Raji (cell line): ENCODE results near the gene AFP.

Source experiments
- POLR2A ChIP-seq: IDR thresholded peaks from 2 replicates; pipeline ENCODE4 v1.6.1; 2011; ENCODE audit warnings: low read depth, low read length, control low read depth; ENCODE audit not compliant: insufficient read depth

The AFP gene

DNA sequence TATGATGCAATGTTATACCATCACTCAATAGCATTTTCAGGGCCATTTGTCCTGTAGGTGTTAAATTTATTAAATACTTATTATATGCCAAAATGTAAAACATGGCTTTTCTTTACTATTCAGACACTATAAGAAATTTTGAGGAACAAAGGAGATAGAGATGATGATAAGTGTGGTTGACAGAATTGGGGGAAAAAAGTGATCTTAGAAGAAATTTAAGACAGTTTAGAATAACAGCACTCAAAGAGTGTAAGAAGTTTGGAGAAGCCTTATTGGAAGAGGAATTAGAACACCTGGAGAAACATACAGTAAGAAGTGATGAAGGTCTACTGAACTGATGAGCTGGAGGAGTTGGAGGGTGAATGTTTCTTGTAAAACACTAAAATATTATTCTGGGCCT lies 12.8 kb upstream of the AFP start:
- no peak for TF ChIP-seq POLR2A

DNA sequence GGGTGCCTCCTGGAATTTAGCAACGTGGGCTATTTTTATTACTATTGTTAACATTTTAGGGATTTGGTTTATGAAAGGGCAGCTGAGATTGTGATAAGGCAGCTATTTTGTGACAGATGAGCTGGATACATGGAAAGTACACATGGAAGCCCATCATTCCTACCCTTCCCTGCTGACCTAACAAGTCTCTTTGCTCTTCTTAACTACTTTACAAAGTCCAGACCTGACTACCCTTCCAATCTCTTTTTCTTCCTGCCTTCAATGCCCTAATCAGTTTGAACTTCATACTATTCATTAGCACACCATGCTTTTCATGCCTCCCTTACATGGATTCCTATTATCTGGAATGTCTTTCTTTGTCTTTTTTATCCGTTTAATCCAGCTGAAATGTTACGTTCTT lies 9.4 kb upstream of the AFP start:
- TF ChIP-seq POLR2A, result no peak

DNA sequence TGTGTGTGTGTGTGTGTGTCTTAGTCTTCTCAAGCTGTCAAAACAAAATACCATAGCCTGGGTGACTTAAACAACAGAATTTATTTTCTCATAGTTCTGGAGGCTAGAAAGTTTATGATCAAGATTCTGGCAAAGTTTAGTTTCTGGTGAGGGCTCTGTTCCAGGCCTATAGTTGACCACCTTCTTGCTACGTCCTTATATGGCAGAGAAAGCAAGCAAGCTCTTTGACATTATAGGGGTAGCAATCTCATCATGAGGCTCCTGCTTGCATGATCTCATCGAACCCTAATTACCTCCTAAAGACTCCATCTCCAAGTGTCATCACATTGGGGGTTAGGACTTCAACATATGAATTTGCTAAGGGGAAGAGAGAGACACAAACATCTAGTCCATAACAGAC lies 6.9 kb upstream of the AFP start:
- no peak for TF ChIP-seq POLR2A

DNA sequence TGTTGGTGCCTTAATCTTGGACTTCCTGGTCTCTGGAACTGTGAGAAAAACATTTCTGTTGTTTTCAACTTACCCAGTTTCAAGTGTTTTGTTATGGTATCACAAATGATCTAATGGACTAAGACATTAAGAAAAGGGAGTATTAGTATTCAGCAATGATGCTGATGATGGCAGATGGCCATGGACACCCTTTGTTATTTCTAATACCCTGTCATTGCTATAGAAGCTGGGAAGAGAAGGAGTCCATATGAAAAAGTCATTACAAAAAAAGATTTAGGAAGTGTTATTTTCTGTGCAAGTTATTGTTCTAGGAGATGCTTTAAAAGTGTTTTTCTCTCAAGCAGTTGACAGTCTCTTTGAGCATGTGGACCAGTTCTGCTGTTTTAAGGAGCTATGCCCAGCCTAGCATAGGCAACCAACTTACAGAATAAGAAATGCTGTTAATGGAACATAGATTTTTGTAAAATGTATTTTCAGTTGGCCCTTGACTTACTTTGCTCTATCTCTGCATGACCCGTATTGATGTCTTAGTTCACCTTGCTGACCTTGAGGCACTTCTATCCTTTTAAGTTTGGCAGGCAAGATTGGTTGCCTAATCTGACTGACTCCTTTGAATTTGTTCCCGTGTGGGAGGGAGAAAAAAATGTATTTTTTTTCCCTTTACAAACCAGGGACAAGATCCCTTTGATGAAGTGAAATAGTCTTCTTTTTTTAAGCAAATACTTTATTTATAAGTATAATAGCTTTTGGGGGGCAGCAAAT lies 6.0 kb upstream of the AFP start:
- no peak for TF ChIP-seq POLR2A

DNA sequence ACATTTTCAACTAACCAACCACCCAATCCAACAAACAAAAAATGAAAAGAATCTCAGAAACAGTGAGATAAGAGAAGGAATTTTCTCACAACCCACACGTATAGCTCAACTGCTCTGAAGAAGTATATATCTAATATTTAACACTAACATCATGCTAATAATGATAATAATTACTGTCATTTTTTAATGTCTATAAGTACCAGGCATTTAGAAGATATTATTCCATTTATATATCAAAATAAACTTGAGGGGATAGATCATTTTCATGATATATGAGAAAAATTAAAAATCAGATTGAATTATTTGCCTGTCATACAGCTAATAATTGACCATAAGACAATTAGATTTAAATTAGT lies 4.2 kb upstream of the AFP start:
- TF ChIP-seq POLR2A, result no peak

DNA sequence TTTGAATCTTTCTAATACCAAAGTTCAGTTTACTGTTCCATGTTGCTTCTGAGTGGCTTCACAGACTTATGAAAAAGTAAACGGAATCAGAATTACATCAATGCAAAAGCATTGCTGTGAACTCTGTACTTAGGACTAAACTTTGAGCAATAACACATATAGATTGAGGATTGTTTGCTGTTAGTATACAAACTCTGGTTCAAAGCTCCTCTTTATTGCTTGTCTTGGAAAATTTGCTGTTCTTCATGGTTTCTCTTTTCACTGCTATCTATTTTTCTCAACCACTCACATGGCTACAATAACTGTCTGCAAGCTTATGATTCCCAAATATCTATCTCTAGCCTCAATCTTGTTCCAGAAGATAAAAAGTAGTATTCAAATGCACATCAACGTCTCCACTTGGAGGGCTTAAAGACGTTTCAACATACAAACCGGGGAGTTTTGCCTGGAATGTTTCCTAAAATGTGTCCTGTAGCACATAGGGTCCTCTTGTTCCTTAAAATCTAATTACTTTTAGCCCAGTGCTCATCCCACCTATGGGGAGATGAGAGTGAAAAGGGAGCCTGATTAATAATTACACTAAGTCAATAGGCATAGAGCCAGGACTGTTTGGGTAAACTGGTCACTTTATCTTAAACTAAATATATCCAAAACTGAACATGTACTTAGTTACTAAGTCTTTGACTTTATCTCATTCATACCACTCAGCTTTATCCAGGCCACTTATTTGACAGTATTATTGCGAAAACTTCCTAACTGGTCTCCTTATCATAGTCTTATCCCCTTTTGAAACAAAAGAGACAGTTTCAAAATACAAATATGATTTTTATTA lies 3.6 kb upstream of the AFP start:
- no peak for TF ChIP-seq POLR2A

DNA sequence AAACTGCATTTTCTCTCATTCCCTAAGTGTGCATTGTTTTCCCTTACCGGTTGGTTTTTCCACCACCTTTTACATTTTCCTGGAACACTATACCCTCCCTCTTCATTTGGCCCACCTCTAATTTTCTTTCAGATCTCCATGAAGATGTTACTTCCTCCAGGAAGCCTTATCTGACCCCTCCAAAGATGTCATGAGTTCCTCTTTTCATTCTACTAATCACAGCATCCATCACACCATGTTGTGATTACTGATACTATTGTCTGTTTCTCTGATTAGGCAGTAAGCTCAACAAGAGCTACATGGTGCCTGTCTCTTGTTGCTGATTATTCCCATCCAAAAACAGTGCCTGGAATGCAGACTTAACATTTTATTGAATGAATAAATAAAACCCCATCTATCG lies 2.9 kb upstream of the AFP start:
- no peak for TF ChIP-seq POLR2A

DNA sequence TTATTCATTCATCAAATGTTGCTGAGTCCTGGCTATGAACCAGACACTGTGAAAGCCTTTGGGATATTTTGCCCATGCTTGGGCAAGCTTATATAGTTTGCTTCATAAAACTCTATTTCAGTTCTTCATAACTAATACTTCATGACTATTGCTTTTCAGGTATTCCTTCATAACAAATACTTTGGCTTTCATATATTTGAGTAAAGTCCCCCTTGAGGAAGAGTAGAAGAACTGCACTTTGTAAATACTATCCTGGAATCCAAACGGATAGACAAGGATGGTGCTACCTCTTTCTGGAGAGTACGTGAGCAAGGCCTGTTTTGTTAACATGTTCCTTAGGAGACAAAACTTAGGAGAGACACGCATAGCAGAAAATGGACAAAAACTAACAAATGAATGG lies 1.7 kb upstream of the AFP start:
- no peak for TF ChIP-seq POLR2A

DNA sequence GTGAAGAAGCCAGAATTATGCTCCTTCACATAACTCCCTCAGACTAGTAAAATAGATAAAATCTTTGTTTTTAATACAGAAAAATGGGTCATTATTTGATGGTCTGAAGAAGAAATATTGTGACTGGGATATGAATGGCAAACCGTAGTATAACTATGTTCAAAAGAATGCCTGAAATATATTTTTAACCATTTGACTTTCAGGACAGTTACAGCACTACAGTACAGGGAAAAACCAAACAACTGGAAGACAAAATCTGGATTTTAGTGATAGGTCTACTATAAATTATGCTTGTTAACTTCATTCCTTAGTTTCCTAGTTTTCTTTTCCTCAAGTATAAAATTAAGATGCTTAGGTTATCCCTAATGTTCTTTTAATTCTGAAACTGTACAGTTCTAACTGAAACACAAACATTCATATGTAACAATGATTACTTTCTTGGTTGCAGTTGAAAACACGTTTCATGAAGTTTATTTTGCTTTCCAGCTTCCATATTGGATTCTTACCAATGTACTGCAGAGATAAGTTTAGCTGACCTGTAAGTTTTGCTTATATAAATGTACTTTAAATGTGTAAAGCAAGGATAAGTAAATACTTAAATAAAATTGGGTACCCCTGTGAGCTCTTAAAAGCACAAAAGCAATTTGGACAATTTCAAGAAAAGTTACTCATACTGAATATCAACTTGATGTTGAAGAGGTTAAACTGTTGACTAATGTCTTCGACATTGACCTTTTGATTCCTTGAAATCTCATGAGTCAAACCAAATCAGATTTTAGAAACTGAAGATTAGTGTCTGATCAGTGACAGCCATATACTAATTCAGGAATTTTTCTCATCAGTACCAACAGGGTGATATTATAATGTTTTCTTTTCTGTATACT lies 895 bp downstream of the AFP start:
- TF ChIP-seq POLR2A, result no peak

DNA sequence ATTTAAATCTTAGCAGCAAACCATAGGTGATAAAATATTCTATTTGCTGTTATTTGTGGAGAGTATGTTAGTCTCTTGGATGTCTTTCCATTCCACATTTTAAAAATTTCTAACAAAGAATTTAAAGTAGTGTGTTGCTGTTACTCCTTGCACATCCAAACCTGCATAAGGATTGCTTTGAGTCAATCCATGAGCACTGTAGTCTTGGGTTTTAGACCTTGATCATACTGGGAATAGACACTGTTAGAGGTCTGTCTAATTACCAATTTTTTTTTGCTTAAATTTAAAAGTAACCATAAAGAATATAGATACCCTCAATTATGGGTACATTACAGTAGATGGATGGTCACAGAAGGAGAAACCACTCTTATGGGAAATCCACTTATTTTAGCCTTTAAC lies 1.5 kb downstream of the AFP start:
- no peak for TF ChIP-seq POLR2A

DNA sequence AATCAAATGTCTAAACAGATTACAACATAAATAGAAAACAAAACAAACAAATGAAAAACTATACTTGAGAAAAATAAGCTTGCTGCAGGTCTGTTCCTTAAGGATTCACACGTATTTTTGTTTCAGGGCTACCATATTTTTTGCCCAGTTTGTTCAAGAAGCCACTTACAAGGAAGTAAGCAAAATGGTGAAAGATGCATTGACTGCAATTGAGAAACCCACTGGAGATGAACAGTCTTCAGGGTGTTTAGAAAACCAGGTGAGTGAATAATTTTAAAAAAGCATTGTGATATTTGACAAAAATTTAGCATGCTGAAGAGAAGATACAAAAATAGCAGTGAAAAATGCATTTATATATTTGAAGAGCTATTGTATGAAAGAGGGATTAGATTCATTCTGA lies 2.0 kb downstream of the AFP start:
- no peak for TF ChIP-seq POLR2A

DNA sequence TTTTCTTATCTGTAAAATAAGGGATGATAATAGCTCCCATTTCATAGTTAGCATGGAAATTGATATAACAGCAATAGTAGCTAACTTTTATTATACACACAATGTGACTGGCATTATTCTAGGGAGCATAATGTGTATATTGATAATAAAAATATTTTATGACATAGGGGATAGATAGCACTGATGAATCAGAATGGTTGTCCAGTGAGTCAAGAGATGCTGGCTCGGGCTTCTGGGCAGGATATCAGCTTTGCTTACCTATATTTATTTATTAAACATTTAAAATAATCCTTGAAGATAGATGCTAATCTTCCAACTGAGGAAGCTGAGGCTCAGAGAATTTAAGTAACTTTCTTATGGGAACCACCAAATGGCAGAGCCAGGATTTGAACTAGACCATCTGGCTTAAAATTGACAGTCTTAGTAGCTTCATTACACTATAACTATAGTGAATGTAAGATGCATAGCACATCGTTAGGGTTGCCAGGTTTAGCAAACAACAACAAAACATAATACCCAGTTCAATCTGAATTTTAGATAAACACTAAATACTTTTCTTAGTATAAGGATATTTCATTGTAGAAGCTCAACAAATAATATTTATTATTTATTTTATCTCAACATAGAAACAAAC lies 2.7 kb downstream of the AFP start:
- TF ChIP-seq POLR2A, result no peak

DNA sequence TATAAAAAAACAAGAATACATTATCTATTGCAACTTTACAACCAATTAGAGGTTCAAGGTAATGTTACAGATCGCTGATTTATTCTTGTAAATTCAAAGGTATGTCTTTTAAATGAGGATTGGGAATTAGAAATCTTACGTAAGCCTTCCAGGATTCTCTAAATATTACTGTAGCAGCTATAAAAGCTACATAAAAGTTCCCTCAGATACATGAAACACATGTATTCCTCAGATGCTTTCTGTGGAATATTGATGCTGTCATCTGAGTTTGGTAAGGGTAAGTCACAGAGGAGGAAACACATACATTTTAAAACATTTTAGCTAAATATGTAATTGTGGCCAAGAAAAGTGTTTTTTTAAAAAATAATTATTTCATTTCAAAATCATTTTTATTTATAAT lies 3.4 kb downstream of the AFP start:
- TF ChIP-seq POLR2A, result no peak

DNA sequence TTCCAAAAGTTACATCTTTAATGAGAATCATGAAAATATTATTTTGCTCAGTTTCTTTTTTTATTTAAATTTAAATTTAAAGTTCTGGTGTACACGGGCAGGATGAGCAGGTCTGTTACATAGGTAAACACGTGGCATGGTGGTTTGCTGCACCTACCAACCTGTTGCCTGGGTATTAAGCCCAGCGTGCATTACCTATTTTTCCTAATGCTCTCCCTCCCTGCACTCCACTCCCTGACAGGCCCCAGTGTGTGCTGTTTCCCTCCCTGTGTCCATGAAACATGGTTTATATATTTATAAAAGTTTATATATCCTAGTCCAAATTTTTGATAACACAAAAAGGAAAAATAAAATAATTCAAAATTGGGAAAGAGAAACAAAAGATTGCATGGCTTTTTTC lies 4.0 kb downstream of the AFP start:
- no peak for TF ChIP-seq POLR2A

DNA sequence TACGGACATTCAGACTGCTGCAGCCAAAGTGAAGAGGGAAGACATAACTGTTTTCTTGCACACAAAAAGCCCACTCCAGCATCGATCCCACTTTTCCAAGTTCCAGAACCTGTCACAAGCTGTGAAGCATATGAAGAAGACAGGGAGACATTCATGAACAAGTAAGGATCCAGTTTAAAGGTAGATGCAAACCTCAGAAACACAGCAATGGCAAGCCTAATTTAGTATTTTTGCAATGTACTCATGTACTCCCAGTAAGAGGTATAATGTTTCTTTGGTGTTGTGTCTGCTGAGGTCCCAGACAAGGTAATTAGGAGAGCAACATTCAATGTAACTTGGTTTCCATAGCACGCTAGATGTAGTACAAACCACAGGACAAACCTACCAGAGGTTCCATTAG lies 4.6 kb downstream of the AFP start:
- TF ChIP-seq POLR2A, result no peak
